Common myeloid progenitor, CD34-positive (primary cell): ENCODE data around the gene SLC35E3.
"Not testable (repeated sequence)": the region's sequence is repeated elsewhere in the genome, so short reads cannot be mapped to it uniquely, and the experiment has no call there.

Experiments used
- CTCF ChIA-PET: fragments of 350-600 bp; sonication (Branson Sonifier 250); formaldehyde crosslinking; loops from one replicate; lab custom pipeline; 2021; ENCODE audit warnings: antibody characterized with exemption; lab: Charles Lee
- POLR2A ChIA-PET: fragments of 350-600 bp; sonication (Branson Sonifier 250); formaldehyde crosslinking; loops from one replicate; lab custom pipeline; 2021; ENCODE audit warnings: antibody characterized with exemption; lab: Charles Lee
- DNase-seq, 3 donors: peaks; one replicate each; pipeline versions ENCODE4 v3.0.0 to v3.0.0-alpha.2; 2013
- H3K27ac ChIP-seq, 2 experiments: 1 replicate in 1 of 2; 2 replicates in 1 of 2; pipeline ENCODE4 v1.7.0; 2013; ENCODE audit warnings: inconsistent platforms in 2 of 2, low read length in 2 of 2, mild to moderate bottlenecking in 2 of 2, low read depth in 1 of 2, moderate library complexity in 1 of 2; ENCODE audit not compliant: severe bottlenecking in 2 of 2, insufficient read depth in 1 of 2, poor library complexity in 1 of 2
- H3K27me3 ChIP-seq, 5 experiments: replicated peaks in 2 of 5; 1 replicate in 3 of 5; 2 replicates in 2 of 5; pipeline versions ENCODE4 v1.6.1 to v1.7.0; 2013; ENCODE audit warnings: low read length in 4 of 5, mild to moderate bottlenecking in 2 of 5, moderate library complexity in 2 of 5, inconsistent platforms in 1 of 5; ENCODE audit not compliant: insufficient read depth in 5 of 5, control insufficient read depth in 4 of 5
- H3K36me3 ChIP-seq, 4 experiments: 1 replicate in 2 of 4; 2 replicates in 2 of 4; pipeline versions ENCODE4 v1.6.1 to v1.7.0; 2013; ENCODE audit warnings: low read length in 3 of 4, control low read depth in 1 of 4, mild to moderate bottlenecking in 1 of 4; ENCODE audit not compliant: control insufficient read depth in 4 of 4, insufficient read depth in 4 of 4
- H3K4me1 ChIP-seq, 4 experiments: 1 replicate in 3 of 4; 2 replicates in 1 of 4; pipeline versions ENCODE4 v1.6.1 to v1.7.1; 2013; ENCODE audit warnings: low read length in 3 of 4, mild to moderate bottlenecking in 3 of 4, control low read depth in 1 of 4, inconsistent platforms in 1 of 4, moderate library complexity in 1 of 4; ENCODE audit not compliant: control insufficient read depth in 4 of 4, insufficient read depth in 4 of 4; ENCODE audit errors: control extremely low read depth in 1 of 4
- H3K4me3 ChIP-seq, 7 experiments: 1 replicate in 4 of 7; 2 replicates in 3 of 7; pipeline versions ENCODE4 v1.5.1 to v1.7.0; 2013; ENCODE audit warnings: mild to moderate bottlenecking in 7 of 7, low read length in 6 of 7, moderate library complexity in 6 of 7, inconsistent platforms in 2 of 7, low read depth in 2 of 7, control low read depth in 1 of 7; ENCODE audit not compliant: insufficient read depth in 4 of 7, control insufficient read depth in 1 of 7; ENCODE audit errors: extremely low read depth in 1 of 7
- H3K9me3 ChIP-seq, 5 experiments: 1 replicate in 4 of 5; 2 replicates in 1 of 5; pipeline versions ENCODE4 v1.6.1 to v1.7.1; 2013; ENCODE audit warnings: low read length in 4 of 5, mild to moderate bottlenecking in 2 of 5, inconsistent platforms in 1 of 5, low read depth in 1 of 5, moderate library complexity in 1 of 5; ENCODE audit not compliant: control insufficient read depth in 4 of 5, insufficient read depth in 2 of 5; ENCODE audit errors: control extremely low read depth in 1 of 5
- WGBS: methylation state at CpG from one replicate; pipeline ENCODE4 v1.1.5; 2013; ENCODE audit not compliant: insufficient coverage; 5-methylcytosine and 5-hydroxymethylcytosine counted together

Gene SLC35E3

DNA sequence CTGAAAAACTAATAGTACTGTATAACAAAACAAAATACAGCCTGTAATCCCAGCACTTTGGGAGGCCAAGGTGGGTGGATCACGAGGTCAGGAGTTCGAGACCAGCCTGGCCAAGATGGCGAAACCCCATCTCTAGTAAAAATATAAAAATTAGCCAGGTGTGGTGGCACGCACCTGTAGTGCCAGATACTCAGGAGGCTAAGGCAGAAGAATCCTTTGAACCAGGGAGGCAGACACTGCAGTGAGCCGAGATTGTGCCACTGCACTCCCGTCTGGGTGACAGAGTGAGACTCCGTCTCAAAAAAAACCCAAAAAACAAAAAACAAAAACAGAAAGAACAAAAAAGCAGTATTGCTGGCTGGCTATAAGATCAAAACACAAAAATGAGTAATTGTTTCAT, 55.1 kb downstream of the SLC35E3 start:
- CTCF ChIA-PET, DNase-seq: not testable (repeated sequence)
- WGBS: 100% methylated on average over 3 of the region's 7 CpGs

GRCh38 chr12:68802372-68802745, 56.4 kb downstream of the SLC35E3 start:
- H3K4me3 ChIP-seq, H3K9me3 ChIP-seq, H3K27ac ChIP-seq, H3K4me1 ChIP-seq, H3K27me3 ChIP-seq, DNase-seq, POLR2A ChIA-PET, CTCF ChIA-PET, H3K36me3 ChIP-seq: not testable (repeated sequence)
- 86% methylated on average over 1 of the region's 2 CpGs for WGBS

More for the DNA sequence above, 55.1 kb downstream of the SLC35E3 start:
- not testable (repeated sequence) for H3K27ac ChIP-seq, H3K27me3 ChIP-seq, H3K4me1 ChIP-seq, H3K36me3 ChIP-seq, H3K4me3 ChIP-seq, H3K9me3 ChIP-seq
- POLR2A ChIA-PET: interaction anchor here (1.0 kb wide), 1 partner anchor 30 kb away, joined by 3 read pairs; no protein-coding TSS in a partner anchor

DNA sequence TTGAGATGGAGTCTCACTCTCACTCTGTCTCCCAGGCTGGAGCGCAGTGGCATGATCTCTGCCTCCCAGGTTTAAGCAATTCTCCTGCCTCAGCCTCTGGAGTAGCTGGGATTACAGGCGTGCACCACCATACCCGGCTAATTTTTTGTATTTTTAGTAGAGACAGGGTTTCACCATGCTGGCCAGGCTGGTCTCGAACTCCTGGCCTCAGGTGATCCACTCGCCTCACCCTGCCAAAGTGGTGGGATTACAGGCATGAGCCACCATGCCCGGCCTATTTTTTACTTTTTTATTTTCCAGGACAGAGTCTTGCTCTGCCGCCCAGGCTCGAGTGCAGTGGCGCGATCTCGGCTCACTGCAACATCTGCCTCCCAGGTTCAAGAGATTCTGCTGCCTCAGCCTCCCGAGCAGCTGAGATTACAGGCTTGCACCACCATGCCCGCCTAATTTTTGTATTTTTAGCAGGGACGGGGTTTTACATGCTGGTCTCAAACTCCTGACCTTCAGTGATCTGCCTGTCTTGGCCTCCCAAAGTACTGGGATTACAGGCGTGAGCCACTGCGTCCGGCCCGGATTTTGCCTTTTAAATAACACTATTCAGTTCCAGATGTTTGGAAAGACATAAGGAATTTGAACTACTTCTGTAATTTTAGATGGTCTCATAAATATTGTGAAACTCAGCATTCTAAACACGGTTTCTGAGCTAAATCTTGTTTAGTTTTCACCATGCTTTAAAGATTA, 57.1 kb downstream of the SLC35E3 start:
- H3K36me3 ChIP-seq, H3K27ac ChIP-seq, POLR2A ChIA-PET, H3K27me3 ChIP-seq, H3K4me1 ChIP-seq, H3K4me3 ChIP-seq, H3K9me3 ChIP-seq, DNase-seq: not testable (repeated sequence)
- WGBS: 98% methylated on average over 18 of the region's 19 CpGs
- CTCF ChIA-PET: interaction anchor here (0.6 to 0.7 kb wide), 2 partner anchors 16 to 76 kb away, joined by 3 read pairs; no protein-coding TSS in a partner anchor

DNA sequence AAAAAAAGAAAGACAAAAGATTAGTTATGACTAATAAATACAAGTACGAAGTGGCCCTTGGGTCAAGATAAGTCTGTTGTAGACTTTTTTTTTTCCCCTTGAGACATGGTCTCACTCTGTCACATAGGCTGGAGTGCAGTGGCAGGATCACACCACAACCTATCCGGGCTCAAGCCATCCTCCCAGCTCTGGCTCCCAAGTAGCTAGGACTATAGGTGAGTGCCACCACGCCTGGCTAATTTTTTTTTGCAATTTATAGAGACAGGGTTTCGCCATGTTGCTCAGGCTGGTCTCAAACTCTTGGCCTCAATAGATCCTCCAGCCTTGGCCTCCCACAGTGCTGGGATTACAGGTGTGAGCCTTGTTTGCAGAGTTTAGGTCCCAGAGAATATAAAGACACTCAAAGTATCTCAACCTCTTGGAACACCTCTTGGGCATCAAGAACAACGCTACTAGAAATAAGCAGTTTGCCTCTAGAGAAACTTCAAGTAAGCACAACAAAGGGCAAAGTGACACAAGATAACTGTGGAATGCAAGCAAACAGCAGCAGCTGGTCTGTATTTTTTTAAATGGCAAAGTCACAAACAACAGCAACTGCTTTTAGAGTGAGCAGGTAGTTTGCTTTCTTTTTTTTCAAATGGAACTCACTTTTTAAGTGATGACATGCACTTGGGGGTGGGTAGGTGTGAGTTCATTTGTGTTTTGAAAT, 58.1 kb downstream of the SLC35E3 start:
- DNase-seq: no peak
- ChIA-PET CTCF (interaction anchor here (0.6 to 0.7 kb wide), 2 partner anchors 17 to 77 kb away, joined by 3 read pairs; no protein-coding TSS in a partner anchor), POLR2A (no interaction called here)
- no peak overlapping the region for H3K27ac ChIP-seq
- no peak overlapping the region for H3K4me3 ChIP-seq
- H3K9me3 ChIP-seq: no peaks in the 10 kb centered on the region
- H3K4me1 ChIP-seq: peaks cover 6 to 12% (median 7%) of the 10 kb centered on the region in 4 experiments
- 98% methylated on average over 4 of the region's 5 CpGs for WGBS
- H3K27me3 ChIP-seq: no peaks in the 10 kb centered on the region
- no peaks in the 10 kb centered on the region for H3K36me3 ChIP-seq

DNA sequence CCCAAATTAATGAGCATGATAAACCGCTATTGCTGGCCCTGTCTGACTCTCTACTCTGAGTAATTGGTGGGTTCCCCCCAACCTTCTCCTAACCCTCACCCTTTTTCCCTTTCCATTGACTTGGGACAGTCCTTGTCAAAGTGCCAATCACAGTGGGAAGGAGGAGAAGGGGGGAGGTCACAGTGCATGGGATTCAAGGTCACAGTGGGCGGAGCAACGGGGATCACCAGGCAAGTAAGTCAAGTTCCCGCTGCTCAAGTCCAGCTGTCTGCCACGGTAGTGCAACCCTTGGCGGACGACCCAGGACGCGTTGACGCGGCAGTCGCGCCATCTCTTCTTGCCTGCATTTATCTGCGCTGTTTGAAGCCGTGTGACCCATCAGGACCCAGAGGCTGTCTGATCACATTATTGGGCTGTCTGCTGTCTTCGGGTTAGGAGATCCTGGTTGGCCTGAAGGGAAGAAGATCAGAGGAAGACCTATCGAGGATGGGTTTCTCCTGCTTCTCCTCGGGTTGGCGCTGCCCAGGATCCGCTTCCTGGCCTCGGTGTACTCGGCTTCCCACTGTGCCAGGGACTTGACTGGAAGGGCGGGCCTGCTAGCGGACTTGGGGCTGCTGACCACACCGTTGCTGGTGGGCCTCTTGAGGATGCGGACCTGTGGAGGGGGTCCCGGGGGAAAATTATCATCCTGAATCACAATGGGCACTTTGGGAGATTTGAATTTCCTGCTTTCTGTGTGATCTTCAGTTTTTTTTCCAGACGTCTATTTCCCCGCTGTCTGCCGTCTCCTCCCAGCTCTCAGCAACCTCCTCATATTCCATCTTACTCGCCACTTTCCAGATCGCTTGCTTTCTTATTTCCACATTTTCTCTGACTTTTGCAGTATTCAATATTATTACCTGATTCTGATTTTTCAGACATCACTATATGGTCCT, 58.9 kb downstream of the SLC35E3 start:
- Histone ChIP-seq H3K9me3 (no peaks in the 10 kb centered on the region), H3K4me3 (no peak overlapping the region), H3K27ac (no peak overlapping the region), H3K4me1 (peaks cover 8 to 14% (median 11%) of the 10 kb centered on the region in 4 experiments), H3K36me3 (peaks cover 0 to 5% (median 1%) of the 10 kb centered on the region in 4 experiments), H3K27me3 (no peaks in the 10 kb centered on the region)
- WGBS: 99% methylated on average over 26 of the region's 32 CpGs
- POLR2A ChIA-PET: no interaction called here
- DNase-seq: no peak
- CTCF ChIA-PET: no interaction called here

- Histone ChIP-seq H3K27me3 (no peaks in the 10 kb centered on the region), H3K36me3 (peaks cover 0 to 7% (median 2%) of the 10 kb centered on the region in 4 experiments), H3K27ac (no peak overlapping the region), H3K9me3 (no peaks in the 10 kb centered on the region), H3K4me3 (no peak overlapping the region), H3K4me1 (peaks cover 8 to 14% (median 11%) of the 10 kb centered on the region in 4 experiments)
- ChIA-PET POLR2A (no interaction called here), CTCF (no interaction called here)
- no peak for DNase-seq
- 96% methylated on average over 5 of the region's 7 CpGs for WGBS
Measured at GRCh38 chr12:68805592-68806120, 59.7 kb downstream of the SLC35E3 start.
